Adipose tissue (tissue), 3 donors: Measurements from ENCODE around the gene GPR108. TPM values are rescaled to one million over a fixed set of nuclear protein-coding genes. Genes with fewer than 3 reads are reported as not detected.

Experiments
- H3K27ac ChIP-seq: one replicate; pipeline ENCODE4 v1.5.1; 2013; ENCODE audit warnings: low read depth, low read length
- WGBS, 3 donors: extraction: QIAGEN DNeasy Blood & Tissue Kit; methylation state at CpG; one replicate each; pipeline ENCODE4 v1.1.7; 2013; 5-methylcytosine and 5-hydroxymethylcytosine counted together
- polyA plus RNA-seq, 3 donors: library from polyadenylated mRNA; stranded (reverse); fragments of 200-250 nt; gene quantifications; one replicate each; pipeline ENCODE4 v1.2.3, GENCODE V29; 2013
- donor health status: healthy with polysubstance abuse.
- donor health status: Bipolar disorder and iron deficiency.
- donor health status: healthy.

The GPR108 gene
- polyA plus RNA-seq, 3 donors, result 52.4 to 76.6 (median 66.4) TPM

DNA sequence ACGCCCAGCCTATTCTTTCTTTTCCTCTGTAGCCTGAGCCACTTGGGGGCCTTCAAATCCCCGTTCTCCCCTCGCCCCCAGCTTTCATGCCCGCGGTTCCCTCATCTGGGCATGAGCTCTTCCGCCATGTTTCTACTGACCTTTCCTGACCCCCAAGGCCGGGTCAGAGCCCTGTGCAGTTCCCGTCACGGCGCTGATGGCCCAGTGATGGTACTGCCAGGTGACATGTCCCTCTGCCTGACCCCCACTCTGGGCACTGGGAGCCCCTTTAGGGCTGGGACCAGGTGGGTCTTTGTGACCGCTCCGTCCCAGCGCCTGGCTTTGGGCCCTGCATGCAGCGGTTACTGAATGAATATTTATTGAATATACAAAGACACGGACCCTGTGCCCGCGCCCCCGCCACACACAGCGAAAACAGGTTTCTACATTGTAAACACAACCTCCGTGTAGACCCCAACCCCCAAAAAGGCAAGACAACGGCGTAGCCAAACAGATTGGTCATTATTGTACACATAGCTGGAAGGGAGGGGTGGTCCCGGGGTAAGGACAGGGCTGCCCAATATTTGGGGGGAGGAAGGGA, 7.7 kb downstream of the GPR108 start:
- no peak overlapping the region for H3K27ac ChIP-seq
- 78 to 94% (median 90%) methylated on average over 23 of the region's 23 CpGs for WGBS, 3 donors

- no peak overlapping the region for H3K27ac ChIP-seq
- 15 to 42% (median 22%) methylated on average over 8 of the region's 8 CpGs for WGBS, 3 donors
These were observed 9.0 kb downstream of the GPR108 start for GRCh38 chr19:6728346-6728745.

GRCh38 chr19:6725513-6726231, 11.7 kb downstream of the GPR108 start:
- WGBS, 3 donors, result 71 to 83% (median 83%) methylated on average over 16 of the region's 16 CpGs
- no peak overlapping the region for H3K27ac ChIP-seq

GRCh38 chr19:6724631-6725492, 12.5 kb downstream of the GPR108 start:
- 51 to 63% (median 60%) methylated on average over 15 of the region's 15 CpGs for WGBS, 3 donors
- H3K27ac ChIP-seq, result no peak overlapping the region

DNA sequence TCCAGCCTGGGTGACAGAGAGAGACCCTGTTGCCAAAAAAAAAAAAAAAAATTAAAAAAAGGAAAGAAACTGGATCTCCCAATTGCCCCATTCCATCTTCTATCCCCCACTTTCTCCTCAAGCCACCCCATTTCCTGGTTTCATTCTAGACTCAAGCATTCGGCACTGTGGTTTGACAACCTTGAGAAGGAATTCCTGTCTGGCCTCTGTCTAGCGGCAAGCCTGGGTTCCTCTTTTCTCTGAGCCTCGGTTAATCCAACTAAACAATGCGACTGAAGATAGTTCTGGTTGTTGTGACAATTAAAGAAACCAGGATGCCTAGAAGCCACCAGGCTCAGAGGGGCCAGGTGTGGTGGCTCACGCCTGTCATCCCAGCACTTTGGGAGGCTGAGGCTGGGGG, 13.6 kb downstream of the GPR108 start:
- peak overlapping the region; percentile 48 for H3K27ac ChIP-seq
- 33 to 54% (median 43%) methylated on average over 5 of the region's 5 CpGs for whole genome bisulfite sequencing, 3 donors

DNA sequence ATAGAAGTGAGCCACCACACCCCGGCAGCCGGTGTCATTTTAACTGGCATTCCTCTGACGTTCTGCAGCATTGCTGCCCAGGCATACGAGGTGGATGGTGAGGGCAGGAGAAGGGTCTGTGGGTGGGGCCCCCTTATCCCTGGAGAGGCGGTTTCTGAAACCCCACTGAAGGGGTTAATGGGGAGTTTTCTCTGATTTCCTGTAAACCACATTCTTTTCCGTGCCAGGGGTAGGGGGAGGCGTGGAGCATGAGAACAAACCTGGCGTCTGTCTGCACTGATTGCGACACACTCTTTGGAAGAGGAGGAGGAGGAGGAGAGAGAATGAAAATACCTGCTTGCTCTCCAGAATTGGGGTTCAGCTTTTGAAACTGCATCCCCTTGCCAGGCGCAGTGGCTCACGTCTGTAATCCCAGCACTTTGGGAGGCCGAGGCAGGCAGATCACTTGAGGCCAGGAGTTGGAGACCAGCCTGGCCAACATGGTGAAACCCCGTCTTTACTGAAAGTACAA, 14.2 kb downstream of the GPR108 start:
- WGBS, 3 donors, result 13 to 21% (median 17%) methylated on average over 13 of the region's 13 CpGs

GRCh38 chr19:6721773-6722172, 15.6 kb downstream of the GPR108 start:
- 69 to 74% (median 70%) methylated on average over 5 of the region's 5 CpGs for WGBS, 3 donors
- H3K27ac ChIP-seq, result no peak overlapping the region

More for the DNA sequence above, 14.2 kb downstream of the GPR108 start:
- H3K27ac ChIP-seq, result no peak overlapping the region

DNA sequence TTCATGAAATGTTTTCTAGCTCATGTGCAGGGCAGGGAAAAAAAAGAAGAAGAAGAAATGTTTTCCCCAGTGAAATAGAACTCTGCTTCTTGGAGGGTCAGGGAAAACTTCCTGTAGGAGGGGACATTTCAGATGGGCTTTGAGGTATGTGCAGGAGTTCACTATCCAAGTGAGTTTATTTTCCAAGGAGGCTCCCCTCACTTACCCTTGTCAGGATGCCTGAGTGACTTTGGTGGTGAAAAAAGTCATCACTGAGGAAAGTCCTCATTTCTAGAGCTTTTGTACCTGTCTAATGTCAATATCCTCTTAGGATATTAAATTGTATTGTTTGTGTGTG, 16.3 kb downstream of the GPR108 start:
- no peak overlapping the region for H3K27ac ChIP-seq

- H3K27ac ChIP-seq, result no peak within 1 kb of the TSS
- 39 to 54% (median 54%) methylated on average over 4 of the region's 4 CpGs for WGBS, 3 donors
These were observed 16.8 kb downstream of the GPR108 start, which contains the start of gene C3 for GRCh38 chr19:6720369-6721137. TSS of gene C3 (minus strand) at chr19:6720650. CDS start at chr19:6720589, 61 bp downstream.

DNA sequence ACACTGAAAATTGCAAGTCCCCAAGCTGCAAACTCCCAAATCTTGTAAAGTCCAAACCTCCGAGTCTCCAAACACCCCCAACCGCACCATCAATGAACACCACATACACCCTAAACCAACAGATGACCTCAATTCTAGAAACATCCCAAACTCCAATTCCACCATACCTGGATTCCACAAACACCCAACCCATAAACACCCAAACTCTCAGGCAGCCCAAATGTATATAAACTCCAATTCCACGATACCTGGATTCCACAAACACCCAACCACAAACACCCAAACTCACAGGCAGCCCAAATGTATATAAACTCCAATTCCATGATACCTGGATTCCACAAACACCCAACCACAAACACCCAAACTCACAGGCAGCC, 17.4 kb downstream of the GPR108 start:
- WGBS, 3 donors, result 60 to 95% (median 77%) methylated on average over 3 of the region's 3 CpGs
- H3K27ac ChIP-seq, result no peak overlapping the region

- 70 to 76% (median 72%) methylated on average over 6 of the region's 6 CpGs for WGBS, 3 donors
- no peak overlapping the region for H3K27ac ChIP-seq
These were observed 17.9 kb downstream of the GPR108 start for GRCh38 chr19:6719540-6719861.

GRCh38 chr19:6718741-6719539, 18.4 kb downstream of the GPR108 start:
- H3K27ac ChIP-seq, result no peak overlapping the region
- WGBS, 3 donors, result 56 to 78% (median 74%) methylated on average over 21 of the region's 21 CpGs

GRCh38 chr19:6718111-6718740, 19.2 kb downstream of the GPR108 start:
- 63 to 79% (median 68%) methylated on average over 22 to 23 of the region's 23 CpGs for WGBS, 3 donors
- no peak overlapping the region for H3K27ac ChIP-seq

GRCh38 chr19:6717441-6717971, 19.9 kb downstream of the GPR108 start:
- H3K27ac ChIP-seq, result no peak overlapping the region
- WGBS, 3 donors, result 74 to 78% (median 75%) methylated on average over 4 of the region's 4 CpGs

DNA sequence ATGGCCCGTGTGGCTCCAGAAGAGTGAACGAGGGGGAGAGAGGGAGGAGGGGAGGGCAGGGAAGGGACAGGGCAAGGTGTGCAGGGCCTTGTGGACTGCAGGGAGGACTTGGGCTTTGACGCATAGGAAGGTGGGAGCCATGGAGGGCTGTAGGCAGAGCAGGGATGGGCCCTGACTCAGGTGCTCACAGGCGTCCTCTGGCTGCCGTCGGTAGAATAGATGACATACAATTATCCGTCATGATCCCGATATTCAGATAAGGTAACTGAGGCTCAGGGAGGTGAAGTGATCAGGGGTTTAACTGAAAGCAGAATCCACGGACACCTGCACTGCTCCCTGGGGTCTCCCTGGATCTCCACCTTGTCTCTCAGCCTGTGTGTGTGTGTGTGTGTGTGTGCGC, 20.3 kb downstream of the GPR108 start:
- 75 to 77% (median 77%) methylated on average over 10 of the region's 10 CpGs for WGBS, 3 donors
- H3K27ac ChIP-seq, result no peak overlapping the region

GRCh38 chr19:6716610-6716970, 20.8 kb downstream of the GPR108 start:
- WGBS, 3 donors, result 71 to 84% (median 76%) methylated on average over 6 of the region's 6 CpGs
- H3K27ac ChIP-seq, result no peak overlapping the region
